Measurements from ENCODE around the gene BAK1.

DNA sequence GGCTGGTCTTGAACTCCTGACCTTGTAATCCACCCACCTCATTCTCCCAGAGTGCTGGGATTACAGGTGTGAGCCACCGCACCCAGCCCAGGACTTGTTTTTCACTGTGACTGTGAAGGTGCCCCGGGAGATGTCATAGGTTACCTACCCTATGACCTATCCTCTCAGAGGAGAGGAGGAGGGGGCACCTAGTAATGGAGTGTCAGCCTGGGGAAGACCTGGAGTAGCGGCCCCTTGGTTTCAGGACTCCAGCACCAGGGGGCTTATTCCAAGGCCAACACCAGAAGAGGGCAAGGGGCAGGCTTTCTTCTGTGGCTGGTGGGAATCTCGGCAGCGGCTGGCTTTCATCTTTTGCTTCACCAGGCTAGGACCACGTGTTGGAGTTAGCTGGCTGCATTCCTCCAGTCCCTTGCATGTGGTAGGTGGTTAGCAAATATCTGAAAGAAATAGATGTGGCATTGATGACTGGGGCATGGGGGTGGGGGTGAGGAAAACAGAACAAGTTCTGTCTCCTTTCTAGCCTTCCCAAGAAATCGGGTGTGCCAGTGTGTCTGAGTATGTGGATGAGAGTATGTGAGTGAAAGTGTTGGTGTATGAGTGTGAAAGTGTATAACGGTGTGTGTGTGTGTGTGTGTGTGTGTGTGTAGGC, 33.2 kb upstream of the BAK1 start:
- TF ChIP-seq, protein P1, sequence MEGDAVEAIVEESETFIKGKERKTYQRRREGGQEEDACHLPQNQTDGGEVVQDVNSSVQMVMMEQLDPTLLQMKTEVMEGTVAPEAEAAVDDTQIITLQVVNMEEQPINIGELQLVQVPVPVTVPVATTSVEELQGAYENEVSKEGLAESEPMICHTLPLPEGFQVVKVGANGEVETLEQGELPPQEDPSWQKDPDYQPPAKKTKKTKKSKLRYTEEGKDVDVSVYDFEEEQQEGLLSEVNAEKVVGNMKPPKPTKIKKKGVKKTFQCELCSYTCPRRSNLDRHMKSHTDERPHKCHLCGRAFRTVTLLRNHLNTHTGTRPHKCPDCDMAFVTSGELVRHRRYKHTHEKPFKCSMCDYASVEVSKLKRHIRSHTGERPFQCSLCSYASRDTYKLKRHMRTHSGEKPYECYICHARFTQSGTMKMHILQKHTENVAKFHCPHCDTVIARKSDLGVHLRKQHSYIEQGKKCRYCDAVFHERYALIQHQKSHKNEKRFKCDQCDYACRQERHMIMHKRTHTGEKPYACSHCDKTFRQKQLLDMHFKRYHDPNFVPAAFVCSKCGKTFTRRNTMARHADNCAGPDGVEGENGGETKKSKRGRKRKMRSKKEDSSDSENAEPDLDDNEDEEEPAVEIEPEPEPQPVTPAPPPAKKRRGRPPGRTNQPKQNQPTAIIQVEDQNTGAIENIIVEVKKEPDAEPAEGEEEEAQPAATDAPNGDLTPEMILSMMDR (optimal IDR thresholded peaks at IDR 0.05 in 1 of 3, IDR thresholded peaks at IDR 0.05 in 1 of 3, conservative IDR thresholded peaks at IDR 0.05 in 1 of 3; ENCODE audit: extremely low read depth in 1 of 3, insufficient read depth in 2 of 3, low read length in 3 of 3) = no peak
- TF ChIP-seq EZH2 (IDR thresholded peaks at IDR 0.05; ENCODE audit: low read length) = no peak

Measured in keratinocyte (primary cell).